HG03575 (cell line): ENCODE results near the gene GSDMA.

Experiments used
- ATAC-seq: cut with Tn5 transposase; IDR thresholded peaks from one replicate; pipeline ENCODE4 v1.9.1; 2021; ENCODE audit not compliant: unreplicated experiment, insufficient number of reproducible peaks, low FRiP score; ENCODE audit errors: extremely low read depth

Gene GSDMA

DNA sequence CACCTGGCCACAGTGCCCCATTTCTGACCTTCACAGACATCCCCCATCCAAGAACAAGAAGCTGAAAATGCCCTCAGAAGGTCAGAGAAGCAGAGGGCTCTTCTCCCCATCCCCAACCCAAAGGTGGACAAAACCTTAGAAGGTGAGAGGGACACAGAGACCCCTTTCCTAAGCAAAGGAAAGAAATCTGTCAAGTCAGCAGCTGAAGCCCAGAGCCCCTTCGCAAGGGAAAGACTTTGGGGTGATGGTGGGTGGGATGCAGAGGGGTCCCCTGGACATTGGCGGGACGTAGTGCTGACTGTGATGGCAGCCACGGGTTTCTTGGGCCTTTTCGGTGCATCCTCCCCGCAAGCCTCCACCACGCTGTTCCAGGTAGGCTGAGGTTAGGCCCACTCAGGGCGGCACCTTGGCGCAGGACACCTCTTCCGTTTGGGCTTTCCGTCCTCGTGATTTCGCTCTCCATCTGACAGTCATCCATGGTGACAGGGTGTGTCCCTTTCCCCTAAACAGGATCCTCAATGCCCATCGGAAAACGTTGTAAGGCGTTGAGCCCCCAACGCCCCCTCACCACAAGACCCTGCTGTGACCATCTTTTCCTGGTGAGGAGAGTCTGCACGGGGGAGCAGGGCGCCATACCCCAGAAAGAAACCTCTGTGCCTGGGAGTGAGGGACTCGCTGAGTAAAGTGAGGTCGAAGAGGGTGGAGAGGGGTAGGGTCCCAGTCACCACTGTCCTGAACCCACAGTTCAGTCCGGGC lies 10.7 kb upstream of the GSDMA start:
- ATAC-seq: no peak

DNA sequence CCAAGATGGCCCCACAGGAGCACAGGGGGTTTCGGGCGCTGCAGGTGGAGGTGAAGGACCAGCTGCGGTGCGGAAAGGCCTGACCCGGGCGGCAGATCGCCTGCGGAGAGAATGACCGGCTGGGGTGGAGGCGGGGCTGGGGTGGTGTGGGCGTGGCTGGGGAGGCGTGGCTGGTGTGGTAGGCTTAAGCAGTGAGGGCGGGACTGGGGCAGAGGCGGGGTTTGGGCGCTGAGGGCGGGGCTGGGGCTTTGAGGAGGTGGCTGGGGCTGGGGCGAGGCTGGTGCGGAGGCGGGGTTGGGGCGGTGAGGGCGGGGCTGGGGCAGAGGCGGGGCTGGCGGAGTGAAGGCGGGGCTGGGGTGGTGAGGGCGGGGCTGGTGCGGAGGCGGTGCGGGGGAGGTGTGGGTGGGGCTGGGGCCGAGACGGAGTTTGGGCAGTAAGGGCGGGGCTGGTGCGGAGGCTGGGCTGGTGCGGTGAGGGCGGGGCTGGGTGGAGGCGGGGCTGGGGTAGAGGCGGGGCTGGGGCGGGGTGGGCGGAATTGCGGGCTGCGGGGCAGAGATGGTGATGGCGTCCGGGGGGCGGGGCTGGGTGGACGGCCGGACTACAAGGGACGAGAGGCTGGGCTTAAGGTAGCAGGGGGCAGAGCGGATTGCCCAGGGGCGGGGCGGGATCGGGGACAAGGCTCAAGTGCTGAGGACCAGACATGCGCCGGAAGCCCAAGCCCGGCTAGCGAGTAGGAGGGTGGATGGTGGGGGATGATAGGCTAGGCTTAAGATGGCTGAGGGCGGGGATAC lies 9.9 kb upstream of the GSDMA start:
- no peak for ATAC-seq

DNA sequence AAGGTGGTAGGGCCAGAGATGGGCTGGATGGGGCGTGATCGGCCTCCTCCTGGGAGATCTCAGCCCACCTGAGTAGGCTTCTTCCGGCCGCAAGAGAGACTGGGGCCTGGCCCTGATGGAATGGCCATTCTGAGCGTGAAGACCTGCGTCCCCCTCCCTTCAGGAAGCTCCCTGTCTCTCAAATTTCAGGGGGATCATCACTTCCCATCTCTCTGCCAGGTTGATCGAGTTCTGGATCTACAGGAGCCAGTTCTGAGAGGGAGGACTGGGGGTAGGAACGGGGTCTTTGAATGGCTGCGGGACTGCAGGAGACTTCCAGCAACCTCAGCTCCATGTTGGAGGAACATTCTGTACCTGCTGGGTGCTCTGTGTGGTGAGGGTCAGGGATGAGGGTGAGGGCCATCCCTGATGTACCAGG lies 9.3 kb upstream of the GSDMA start:
- ATAC-seq: no peak

DNA sequence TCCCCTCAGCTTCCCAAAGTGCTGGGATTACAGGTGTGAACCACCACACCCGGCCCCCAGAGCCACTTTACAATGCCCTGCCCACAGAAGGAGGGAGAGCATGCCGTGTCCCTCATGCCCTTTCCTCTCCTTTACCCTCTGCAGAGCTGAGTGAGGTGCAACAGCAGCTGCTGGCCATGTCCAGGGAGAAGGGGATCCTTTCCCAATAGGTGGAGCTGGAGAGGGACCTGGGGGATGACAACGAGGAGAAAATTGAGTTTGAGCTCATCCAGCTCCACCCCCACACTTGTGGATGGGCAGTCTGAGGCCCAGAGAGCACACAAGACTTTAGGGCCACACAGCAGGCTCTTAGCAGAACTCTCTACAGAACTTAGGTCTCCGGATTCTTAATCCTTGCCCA lies 7.9 kb upstream of the GSDMA start:
- ATAC-seq: no peak

DNA sequence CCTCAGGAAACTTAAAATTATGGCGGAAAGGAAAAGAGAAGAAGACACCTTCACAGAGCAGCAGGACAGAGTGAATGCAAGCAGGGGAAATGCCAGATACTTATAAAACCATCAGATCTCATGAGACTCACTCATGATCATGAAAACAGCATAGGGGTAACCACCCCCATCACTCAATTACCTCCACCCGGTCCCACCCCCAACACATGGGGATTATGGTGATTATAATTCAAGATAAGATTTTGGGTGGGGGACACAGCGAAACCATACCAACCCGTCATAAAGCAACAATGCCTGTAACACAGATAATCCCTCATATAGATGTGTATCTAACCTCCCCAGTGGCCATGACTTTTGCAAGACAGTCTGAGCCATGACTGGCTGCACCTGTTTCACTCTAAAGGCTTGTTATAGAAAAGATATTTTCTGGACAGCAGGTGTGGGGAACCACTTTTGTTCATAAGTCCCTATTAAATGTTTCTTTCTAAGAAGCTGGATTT lies 7.0 kb upstream of the GSDMA start:
- no peak for ATAC-seq

DNA sequence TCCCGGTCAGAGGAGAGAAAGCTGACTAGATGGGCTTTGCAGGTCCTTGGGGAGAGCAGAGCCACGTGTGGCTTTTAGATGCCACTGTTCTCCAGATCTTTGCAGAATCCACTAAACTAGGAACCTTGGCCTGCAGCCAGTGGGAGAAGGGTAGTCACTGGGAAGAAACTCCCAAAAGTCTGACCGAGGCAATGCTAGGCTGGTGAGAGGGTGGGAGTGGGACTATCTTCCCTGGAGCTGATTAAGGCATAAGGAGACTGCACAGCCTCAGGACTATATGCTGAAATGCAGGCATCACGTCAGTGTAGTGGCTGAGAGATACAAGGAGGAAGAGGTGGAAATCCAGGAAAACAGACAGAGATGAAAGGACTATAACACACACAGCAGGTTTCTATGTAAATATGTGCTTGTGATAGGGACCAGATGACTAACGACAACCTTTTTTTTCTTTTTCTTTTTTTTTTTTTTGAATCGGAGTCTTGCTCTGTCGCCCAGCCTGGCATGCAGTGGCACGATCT lies 2.2 kb upstream of the GSDMA start:
- no peak for ATAC-seq

DNA sequence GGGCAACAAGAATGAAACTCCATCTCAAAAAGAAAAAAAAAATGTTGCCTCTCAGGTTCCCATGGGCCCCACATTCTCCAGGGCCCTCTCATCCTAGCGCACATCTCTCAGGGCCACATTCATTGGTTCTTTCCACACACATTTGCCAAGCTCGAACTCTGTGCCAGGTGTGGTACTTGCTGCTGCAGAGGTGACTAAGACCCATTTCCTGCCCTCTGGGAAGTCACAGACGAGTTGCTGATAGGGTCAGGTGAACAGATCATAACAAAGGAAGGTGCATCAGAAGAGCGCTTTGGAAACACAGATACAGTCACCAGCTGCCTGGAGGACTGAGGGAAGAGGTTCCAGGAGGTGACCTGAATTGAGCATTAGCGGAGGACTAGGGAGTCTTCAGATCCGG lies 1.0 kb downstream of the GSDMA start:
- ATAC-seq: no peak

DNA sequence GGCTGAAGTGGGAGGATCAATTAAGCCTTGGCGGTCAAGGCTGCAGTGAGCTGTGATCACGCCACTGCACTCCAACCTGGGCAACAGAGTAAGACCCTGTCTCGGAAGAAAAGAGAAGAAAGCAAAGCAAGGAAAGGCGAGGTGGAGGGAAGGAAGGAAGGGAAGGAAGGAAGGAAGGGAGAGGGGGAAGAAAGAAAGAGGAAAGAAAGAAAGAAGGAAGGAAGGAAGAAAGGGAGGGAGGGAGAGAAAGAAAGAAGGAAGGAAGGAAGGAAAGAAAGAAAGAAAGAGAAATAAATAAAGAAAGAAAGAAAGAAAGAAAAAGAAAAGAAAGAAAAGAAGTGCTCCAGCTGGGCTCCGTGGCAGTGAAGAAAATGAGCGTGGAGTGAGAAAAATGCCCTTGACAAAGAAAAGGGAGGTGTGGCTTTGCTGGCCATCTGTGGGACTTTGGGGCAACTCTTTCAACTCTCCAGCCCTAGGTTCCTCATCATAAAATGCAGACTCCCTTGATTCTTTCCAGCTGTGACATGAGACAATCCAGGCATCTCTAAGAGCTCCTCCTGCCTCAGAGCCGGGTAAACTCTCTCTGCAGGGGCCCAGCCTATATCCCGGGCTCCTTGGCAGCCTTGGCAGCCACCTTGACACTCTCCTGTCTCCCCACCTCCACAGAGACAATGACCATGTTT lies 2.4 kb downstream of the GSDMA start:
- no peak for ATAC-seq

DNA sequence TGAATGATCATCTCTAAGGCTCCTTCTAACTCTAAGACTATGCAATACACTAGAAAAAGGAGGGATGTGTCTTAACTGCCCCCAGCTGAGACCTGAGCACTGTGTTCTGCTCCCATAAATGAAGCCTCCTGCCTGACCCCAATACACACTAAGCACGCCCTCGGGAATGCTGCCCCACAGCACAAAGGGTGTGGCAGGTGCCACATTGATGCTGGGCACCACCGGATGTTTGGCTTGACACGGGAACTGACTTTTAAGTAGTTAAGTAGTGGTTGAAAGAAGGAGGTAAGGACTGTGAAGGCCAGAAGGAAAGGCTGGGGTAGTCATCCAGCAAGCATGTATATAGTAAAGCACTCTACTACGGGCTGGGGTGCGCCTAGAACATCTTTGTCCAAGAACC lies 4.0 kb downstream of the GSDMA start:
- no peak for ATAC-seq

DNA sequence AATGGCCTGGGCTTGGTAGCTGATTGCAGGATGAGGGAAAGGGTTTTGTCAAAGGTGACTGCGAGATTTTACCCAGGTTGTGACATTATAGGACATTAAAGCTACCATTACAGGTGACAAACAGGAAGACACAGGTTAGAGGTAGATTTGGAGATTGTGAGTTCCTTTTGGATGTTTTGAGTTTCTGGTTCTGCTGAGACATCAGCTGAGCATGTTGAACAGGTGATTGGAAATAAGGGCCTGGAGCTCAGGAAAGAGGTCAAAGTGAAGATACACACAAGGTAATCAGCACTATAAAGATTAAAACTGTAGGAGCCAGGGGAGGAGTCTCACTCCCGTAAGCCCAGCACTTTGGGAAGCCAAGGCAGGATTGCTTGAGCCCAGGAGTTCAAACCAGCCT lies 6.0 kb downstream of the GSDMA start:
- ATAC-seq: no peak

DNA sequence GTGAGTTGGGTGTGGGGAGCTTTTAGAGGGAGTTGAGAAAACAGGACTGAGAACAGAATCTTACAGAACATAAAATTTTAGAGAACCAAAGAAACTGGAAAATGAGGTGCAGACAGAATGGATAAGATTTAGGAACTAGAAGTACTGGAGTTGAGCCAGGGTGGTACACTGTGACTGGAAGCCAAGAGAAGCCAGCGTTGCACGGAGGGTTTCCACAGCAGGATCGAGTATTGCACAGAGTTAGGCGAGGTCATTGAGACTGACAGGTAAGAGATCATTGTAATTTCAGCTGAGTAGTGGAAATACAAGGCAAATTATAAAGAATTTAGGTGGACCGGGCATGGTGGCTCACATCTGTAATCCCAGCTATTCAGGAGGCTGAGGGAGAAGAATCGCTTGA lies 6.6 kb downstream of the GSDMA start:
- ATAC-seq: no peak

DNA sequence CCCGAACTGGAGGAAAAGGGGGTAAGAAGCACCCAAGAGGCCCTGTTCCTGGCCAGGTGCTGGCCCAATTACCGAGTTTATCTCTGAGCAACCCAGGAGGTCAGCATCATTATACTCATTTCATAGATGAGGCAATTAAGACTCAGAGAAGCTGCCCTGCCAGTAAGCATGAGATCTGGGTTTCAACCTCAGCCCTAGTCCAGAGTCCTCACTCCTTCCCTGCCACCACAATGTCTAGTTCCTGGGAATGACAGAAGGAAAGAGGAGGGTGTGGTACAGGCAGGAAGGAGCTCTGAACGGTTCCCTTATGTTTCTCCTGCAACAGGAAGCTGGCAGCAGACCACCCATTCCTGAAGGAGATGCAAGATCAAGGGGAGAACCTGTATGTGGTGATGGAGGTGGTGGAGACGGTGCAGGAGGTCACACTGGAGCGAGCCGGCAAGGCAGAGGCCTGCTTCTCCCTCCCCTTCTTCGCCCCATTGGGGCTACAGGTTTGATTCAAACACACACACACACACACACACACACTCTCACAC lies 7.4 kb downstream of the GSDMA start:
- ATAC-seq: no peak

DNA sequence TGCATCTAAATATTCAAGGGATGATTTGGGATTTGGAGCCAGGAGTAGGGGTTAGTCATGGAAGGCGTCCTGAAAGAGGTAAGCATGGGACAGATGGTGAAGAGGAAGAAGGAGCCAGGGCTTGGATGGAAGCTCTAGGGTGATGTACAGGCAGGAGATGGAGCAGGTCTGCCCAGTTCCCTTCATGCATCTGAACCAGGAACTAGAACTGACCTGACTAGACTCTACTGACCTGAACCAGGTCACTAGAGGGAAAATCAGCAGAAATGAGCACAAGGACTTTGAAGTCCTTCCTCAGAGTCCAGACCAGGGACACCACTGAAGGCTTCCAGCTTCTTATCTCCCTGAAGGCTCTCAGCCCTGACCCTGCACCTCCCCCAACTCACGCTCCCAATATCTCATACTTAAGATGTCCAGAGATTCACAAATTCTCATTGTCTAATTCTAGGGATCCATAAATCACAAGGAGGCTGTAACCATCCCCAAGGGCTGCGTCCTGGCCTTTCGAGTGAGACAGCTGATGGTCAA lies 8.3 kb downstream of the GSDMA start:
- no peak for ATAC-seq

DNA sequence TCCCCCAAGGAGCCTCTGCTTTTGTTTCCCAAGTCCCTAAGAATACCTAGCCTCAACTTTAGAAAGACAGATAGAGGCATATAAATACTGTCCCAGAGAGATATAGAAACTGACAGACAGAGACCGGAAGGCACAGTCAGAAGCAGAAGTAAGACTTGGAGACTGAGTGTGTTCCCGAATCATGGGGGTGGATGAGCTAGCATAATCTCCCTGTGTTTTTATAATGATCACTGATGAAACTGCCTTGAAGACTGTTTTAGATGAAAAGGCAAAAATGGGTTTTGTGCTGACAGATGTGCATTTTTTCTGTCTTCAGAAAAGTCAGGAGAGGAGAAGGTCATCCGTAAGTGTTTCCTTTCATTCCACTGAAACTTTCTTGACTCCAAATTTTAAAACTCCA lies 9.5 kb downstream of the GSDMA start:
- ATAC-seq: no peak

DNA sequence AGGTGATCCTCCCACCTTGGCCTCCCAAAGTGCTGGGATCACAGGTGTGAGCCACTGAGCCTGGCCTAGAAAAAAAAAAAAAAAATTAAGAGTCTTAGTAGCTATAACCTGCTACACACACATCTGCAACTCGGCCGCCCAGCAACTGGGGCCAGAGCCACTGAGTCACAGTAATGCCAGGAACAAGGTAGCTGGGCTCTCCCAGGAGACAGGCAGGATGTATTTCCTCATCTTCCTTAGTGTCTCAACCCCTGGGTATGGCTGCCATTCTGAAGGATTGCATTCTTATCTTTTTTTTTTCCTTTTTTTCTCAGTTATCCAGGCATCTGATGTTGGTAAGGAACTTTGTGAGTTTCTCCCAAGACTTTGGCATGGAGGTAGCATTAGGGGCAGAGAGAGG lies 10.7 kb downstream of the GSDMA start:
- no peak for ATAC-seq

DNA sequence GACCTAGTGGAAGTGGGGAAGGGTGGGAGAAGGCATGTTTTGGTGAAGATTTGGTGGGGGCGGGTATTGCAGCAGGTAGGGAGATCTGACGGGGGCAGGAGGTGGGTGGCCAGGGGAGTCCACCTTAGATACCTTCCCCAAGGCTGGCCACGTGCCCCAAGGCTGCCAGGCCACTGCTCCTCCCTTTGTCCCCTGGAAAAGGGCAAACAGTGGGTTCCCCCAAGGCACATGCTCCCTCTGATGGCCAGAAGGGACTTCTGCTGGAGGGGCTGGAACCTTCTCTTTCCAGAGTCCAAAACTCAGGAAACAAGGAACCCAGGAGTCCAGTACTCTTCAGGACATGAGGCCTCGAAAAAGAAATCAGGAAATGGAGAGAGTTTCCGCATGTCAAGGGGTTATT lies 11.6 kb downstream of the GSDMA start:
- no peak for ATAC-seq

DNA sequence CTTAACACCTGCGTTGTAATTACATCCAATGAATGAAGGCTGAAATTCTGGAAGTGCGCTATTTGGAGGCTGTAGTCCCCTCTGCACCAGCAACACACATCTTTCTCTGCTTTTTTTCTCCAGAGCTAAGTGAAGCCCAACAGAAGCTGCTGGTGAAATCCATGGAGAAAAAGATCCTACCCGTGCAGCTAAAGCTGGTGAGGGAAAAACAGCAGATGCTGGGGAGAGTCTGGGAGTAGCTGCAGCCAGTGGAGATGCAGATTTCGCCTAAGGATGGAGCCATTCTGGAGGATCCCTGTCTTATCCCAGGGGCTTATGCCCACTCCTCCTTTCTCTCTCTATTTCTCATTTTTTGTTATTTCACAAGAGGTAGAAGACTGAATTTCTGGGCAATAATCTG lies 13.0 kb downstream of the GSDMA start:
- no peak for ATAC-seq

DNA sequence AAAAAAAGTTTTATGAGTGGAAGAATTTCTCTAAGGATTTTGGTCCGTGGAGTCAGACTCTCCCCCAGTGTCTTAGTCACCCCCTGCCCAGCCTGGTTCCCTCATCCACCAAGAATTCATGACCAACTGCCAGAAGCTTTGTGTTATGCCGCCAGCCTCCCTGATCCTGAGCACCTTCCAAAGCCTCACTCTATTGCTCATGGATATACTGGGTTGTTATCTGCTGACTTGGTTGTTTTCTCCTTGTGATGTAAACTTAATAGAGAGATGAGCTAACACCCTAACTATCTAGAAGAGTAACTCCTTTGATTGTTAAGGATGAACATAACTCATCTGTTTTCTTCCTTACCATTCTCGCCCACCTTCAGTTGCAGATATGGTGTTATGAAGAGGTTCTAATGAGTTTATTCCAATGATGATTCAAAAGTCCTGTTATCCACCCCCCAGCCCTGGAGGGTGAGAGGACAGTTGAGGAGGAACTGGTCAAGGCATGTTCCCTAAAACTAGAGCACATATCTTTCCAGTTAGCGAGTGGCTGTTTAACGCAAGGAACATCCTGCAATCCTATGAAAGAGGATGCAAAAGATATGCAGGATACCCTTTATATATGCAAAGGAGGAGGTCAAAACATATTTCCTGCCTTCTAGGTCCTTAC lies 16.3 kb downstream of the GSDMA start:
- ATAC-seq: no peak

DNA sequence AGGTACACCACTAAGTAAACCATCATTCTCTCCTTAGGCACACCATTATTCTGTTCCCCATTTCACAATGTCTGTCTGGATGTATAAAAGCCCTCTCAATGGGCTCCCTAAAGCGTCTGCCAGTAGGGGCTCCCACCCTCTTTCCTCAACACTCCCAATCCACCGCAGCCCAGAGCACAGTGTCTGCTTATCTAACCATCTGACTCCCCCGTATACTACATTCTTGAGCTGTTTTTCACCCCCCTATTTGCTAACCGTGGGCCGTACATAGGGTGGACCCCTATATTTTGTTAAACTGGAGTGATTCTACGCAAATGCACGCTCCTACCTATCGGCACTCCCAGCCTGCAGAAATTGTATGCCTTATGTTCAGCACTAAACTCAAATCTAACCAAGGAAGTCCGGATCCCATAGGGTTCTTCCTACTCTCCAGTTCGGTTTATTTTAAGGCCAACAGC lies 17.1 kb downstream of the GSDMA start:
- ATAC-seq: no peak
